NT2/D1 (cell line): ENCODE data around the gene THRA.
A peak's percentile ranks its signal among the peaks of the same experiment; 100 is the strongest.

Experiments used
- DNase-seq: peaks from one replicate; pipeline ENCODE4 v3.0.0-alpha.2; 2011; ENCODE audit warnings: low read depth, low spot score
- H3K27me3 ChIP-seq: 2 replicates; pipeline ENCODE4 v1.6.0; 2011; ENCODE audit warnings: mild to moderate bottlenecking; ENCODE audit not compliant: insufficient read length, insufficient read depth
- H3K36me3 ChIP-seq: 2 replicates; pipeline ENCODE4 v1.6.1; 2011; ENCODE audit warnings: mild to moderate bottlenecking, low read length, mixed read lengths; ENCODE audit not compliant: insufficient read depth, insufficient read length
- H3K4me1 ChIP-seq: 2 replicates; pipeline ENCODE4 v1.5.1; 2011; ENCODE audit not compliant: insufficient read depth, insufficient read length
- H3K4me3 ChIP-seq: 2 replicates; pipeline ENCODE4 v1.5.1; 2011; ENCODE audit warnings: low read depth; ENCODE audit not compliant: insufficient read length
- H3K9ac ChIP-seq: 2 replicates; pipeline ENCODE4 v1.6.0; 2011; ENCODE audit warnings: low read depth; ENCODE audit not compliant: insufficient read length
- H3K9me3 ChIP-seq: 2 replicates; pipeline ENCODE4 v1.5.1; 2011; ENCODE audit warnings: mild to moderate bottlenecking, low read length; ENCODE audit not compliant: insufficient read depth
- SUZ12 ChIP-seq: IDR thresholded peaks from 2 replicates; pipeline ENCODE4 v1.6.1; 2011; ENCODE audit not compliant: insufficient read length, insufficient read depth; ENCODE audit errors: extremely low read depth
- YY1 ChIP-seq: IDR thresholded peaks from 2 replicates; pipeline ENCODE4 v1.6.1; 2011; ENCODE audit not compliant: insufficient read length, insufficient read depth
- ZNF274 ChIP-seq: IDR thresholded peaks from 2 replicates; pipeline ENCODE4 v1.6.1; 2011; ENCODE audit warnings: mild to moderate bottlenecking, low read depth, low read length

THRA gene

DNA sequence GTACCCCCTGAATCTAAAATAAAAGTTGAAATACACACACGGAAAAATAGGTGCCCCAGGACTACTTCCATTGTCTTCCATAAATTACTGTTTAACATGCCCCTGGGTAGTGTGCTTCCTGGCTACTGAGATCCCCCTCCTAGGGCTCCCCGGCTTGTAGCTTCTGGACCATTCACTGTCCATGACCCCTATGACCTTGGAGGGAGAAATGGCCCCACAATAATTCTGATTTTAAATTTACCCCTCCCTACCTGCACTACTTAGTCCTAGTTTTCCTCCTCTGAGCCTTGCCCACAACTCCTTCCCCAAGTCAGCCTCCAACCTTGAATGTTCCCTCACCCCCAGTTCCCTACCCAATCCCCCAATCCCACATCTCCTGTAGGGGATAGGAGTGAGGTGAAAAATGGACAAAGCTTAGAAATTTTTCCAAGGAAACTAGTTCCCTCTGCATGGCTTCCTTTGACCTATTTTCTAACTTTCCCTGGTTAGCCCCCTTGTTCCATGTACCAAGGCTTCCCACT, 49.5 kb downstream of the THRA start:
- no peak for DNase-seq
- Histone ChIP-seq H3K4me1 (peaks cover 33% of the 10 kb centered on the region), H3K9ac (peak overlapping the region; percentile 51), H3K9me3 (no peaks in the 10 kb centered on the region), H3K27me3 (peaks cover 7% of the 10 kb centered on the region), H3K4me3 (no peak overlapping the region), H3K36me3 (peaks cover 4% of the 10 kb centered on the region)
- TF ChIP-seq ZNF274 (no peak), SUZ12 (no peak), YY1 (no peak)

DNA sequence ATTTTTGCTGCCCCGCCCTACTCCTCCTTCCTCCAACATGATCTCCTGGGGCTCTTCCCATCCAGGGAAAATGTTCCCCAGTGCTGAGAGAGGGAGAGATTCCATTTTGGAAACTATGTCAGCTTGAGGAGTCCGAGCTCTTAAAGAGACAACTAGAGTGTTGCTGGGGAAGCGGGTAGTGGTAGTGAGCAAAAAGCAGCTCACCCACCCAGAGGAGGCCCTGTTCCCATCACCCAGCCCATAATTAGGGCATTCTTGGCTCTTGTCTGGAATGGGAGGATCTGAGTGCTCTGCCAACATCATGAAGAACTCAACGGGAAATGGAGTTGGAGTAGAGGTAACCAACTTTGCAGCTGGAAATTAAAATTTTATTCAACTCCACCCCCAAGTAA, 49.9 kb downstream of the THRA start:
- H3K27me3 ChIP-seq: peaks cover 3% of the 10 kb centered on the region
- no peak overlapping the region for H3K4me3 ChIP-seq
- TF ChIP-seq YY1 (no peak), ZNF274 (no peak), SUZ12 (no peak)
- no peak for DNase-seq
- peaks cover 6% of the 10 kb centered on the region for H3K36me3 ChIP-seq
- peaks cover 28% of the 10 kb centered on the region for H3K4me1 ChIP-seq
- H3K9me3 ChIP-seq: no peaks in the 10 kb centered on the region
- H3K9ac ChIP-seq: peak overlapping the region; percentile 9

DNA sequence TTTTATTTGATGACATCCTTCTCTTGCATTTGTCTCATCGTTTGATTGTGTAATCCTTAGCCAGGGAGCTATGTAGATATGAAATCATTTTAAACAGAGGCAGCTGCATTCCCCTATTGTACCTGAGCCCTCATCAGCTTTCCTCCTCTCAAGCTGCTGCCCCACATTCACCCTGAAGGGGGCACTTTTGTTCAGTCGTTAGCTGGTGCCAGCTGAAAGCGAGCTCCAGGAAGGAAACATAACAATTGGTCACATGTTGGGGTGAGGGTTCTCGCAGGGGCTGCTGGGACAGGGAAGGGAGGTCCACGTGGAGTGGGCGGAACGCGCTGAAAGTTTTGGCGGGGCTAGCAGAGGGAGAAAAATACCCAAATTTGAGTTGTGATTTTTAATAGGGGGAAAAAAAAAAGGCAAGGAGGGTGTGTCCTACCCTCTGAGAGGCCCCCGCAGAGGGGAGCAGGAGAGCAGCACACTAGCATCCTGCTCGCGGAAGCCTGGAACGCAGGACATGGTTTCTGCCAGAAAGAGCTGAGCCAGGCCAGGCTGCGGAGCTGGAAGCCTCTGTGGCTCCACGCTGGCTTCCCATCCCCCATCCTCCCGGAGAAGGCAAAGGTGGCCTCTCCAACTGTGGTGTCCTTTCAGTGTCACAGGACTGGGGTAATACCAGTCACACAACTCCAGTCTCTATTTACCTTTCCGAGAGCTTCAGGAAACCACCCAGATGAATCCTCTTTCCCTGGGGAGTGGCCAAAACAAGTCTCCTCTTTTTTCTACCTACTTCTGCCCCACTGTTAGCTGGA, 50.5 kb downstream of the THRA start:
- peak overlapping the region; percentile 22 for H3K4me3 ChIP-seq
- H3K9me3 ChIP-seq: no peaks in the 10 kb centered on the region
- TF ChIP-seq SUZ12 (no peak), YY1 (no peak), ZNF274 (no peak)
- H3K9ac ChIP-seq: peak overlapping the region; percentile 87
- H3K36me3 ChIP-seq: peaks cover 6% of the 10 kb centered on the region
- peak; percentile 91 for DNase-seq
- H3K27me3 ChIP-seq: no peaks in the 10 kb centered on the region
- H3K4me1 ChIP-seq: peaks cover 24% of the 10 kb centered on the region

DNA sequence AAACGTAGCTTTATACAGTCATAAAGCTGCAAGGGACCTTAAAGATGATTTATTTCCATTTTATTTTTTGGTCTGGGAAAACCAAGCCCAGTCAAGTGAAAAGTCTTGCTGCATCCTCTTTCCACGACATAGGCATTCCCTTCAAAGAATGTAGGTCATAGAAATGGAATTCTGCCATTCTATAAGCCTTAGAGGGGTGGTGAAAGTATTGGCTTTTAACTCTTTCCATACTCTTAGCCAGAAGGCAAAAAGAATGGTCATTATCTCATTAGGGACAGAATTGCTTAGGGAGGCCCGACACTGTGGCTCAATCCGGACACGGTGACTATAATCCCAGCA, 51.1 kb downstream of the THRA start:
- Histone ChIP-seq H3K4me1 (peaks cover 23% of the 10 kb centered on the region), H3K36me3 (peaks cover 6% of the 10 kb centered on the region), H3K9me3 (no peaks in the 10 kb centered on the region), H3K27me3 (no peaks in the 10 kb centered on the region), H3K9ac (peak overlapping the region; percentile 87), H3K4me3 (no peak overlapping the region)
- no peak for TF ChIP-seq ZNF274
- no peak for TF ChIP-seq YY1
- no peak for TF ChIP-seq SUZ12
- no peak for DNase-seq

DNA sequence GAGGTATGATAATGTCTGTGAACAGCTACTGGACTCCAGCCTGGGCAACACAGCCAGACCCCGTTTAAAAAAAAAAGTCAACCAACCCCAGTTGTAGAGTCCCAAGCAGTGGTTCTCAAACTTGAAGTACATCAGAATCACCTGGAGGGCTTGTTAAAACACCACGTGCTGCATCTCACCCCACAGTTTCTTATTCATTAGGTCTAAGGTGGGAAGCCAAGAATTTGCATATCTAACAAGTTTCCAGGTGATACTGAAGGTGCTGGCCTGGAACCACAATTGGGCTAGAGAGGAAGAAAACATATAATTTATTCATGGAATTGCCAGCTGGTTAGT, 52.3 kb downstream of the THRA start:
- Histone ChIP-seq H3K36me3 (peaks cover 9% of the 10 kb centered on the region), H3K4me3 (no peak overlapping the region), H3K9ac (no peak overlapping the region), H3K27me3 (no peaks in the 10 kb centered on the region), H3K4me1 (peaks cover 22% of the 10 kb centered on the region), H3K9me3 (no peaks in the 10 kb centered on the region)
- TF ChIP-seq ZNF274 (no peak), YY1 (no peak), SUZ12 (no peak)
- no peak for DNase-seq

DNA sequence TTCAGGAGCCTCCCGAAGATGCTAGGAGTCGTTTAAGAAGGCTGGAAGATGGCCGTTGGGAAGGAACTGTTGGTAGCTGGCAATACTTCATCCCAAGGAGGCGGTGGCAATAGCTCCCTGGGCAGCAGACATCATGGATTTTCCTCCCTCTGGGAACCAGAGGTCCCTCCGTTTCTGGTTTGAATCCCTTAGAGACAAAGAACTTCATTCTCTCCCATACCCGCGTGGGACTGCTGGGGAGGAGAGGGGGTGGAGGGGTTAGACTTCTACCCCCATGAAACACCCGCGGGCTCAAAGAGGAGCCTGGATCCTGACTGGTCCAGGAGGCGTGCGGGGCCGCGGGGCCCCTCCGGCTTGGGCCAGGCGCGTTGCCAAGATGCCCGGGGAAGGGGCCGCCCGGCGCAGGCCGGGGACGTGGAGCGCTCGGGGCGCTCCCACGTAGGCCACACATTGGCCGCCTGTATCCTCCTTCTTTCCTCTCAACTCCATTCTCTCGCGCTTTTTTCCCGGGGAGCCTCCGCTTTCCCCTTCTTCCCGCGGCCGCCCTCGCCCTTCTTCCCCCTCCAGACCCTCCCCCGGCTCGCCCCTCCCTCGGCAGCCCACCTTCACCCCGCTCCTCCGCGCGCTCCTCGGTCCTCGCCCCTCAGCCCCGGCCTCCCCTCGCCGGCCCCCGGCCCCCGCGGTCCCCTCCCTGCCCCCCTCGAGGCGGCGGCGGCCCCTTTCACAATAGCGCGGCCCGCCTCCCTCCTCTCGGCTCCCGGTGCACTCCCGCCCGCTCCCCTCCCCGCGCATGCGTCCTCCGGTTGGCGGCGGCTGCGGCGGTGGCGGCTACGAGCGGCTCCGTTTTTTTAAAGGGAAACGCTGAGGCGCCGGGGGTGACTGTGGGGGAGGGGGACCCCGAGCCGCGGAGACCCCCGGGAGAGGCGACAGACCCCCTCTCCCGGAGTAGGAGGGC, 58.7 kb downstream of the THRA start, which contains the start of gene MSL1:
Gene MSL1 (plus strand): TSS at position 791 of the 955 bp plus-strand sequence. CDS start 642 bp downstream, outside the sequence.
- peaks cover 3% of the 10 kb centered on the region for H3K4me1 ChIP-seq
- H3K9ac ChIP-seq: peak within 1 kb of the TSS; percentile 92
- peaks cover 24% of the 10 kb centered on the region for H3K36me3 ChIP-seq
- no peaks in the 10 kb centered on the region for H3K27me3 ChIP-seq
- no peaks in the 10 kb centered on the region for H3K9me3 ChIP-seq
- TF ChIP-seq ZNF274 (no peak), SUZ12 (no peak), YY1 (peak; percentile 25)
- no peak for DNase-seq
- peak within 1 kb of the TSS; percentile 60 for H3K4me3 ChIP-seq

DNA sequence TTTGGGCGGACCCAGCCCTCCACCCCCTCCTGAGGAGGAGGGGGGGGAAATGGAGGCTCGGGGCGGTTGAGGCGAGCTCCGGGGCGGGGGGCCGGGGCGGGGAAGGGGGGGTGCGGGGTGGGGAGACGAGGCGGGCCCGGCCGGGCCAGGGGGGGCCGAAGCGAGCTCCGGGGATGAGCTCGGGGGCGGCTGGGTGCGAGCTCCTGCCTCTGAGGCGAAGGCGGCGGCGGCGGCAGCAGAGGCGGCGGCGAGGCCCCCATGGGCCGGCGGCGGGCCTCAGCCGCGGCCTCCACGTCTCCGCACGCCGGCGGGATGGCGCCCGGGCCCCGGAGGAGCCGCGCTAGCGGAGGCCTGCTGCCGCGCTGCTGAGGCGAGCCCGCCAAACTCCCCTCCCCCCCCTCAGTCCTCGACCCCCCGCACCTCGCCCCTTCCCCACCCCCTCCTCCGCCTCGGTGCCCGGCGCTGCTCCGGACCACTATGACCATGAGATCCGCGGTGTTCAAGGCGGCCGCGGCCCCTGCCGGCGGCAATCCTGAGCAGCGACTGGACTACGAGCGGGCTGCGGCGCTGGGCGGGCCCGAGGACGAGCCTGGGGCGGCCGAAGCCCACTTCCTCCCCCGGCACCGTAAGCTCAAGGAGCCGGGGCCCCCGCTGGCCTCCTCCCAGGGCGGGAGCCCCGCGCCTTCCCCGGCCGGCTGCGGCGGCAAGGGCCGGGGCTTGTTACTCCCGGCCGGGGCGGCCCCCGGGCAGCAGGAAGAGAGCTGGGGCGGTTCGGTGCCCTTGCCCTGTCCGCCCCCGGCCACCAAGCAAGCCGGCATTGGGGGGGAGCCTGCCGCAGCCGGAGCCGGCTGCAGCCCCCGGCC, 59.6 kb downstream of the THRA start:
- Histone ChIP-seq H3K9ac (peak overlapping the region; percentile 78), H3K36me3 (peaks cover 32% of the 10 kb centered on the region), H3K4me1 (peaks cover 3% of the 10 kb centered on the region), H3K4me3 (peak overlapping the region; percentile 60), H3K9me3 (no peaks in the 10 kb centered on the region), H3K27me3 (no peaks in the 10 kb centered on the region)
- TF ChIP-seq SUZ12: no peak
- no peak for DNase-seq
